ENCODE data around the gene LIMS2. TPM values are rescaled to one million over a fixed set of nuclear protein-coding genes. Genes with fewer than 3 reads are reported as not detected.
A peak's percentile ranks its signal among the peaks of the same experiment; 100 is the strongest.

LIMS2 gene
- total RNA-seq, 6 experiments from 2014 or later, result 6.6 to 37.7 (median 19.5) TPM

- intact Hi-C loops (cut with DNase I), result no loop called here
- H3K4me3 ChIP-seq, result no peak overlapping the region
- peak; percentile 3 to 63 (median 29) for ATAC-seq
- 79% methylated on average over 6 of the region's 16 CpGs for WGBS (ENCODE audit: insufficient coverage, low coverage, low lambda C conversion rate, missing lambda C conversion rate)
- TF ChIP-seq POLR2A (IDR thresholded peaks at IDR 0.05), result no peak
- TF ChIP-seq, protein P1, sequence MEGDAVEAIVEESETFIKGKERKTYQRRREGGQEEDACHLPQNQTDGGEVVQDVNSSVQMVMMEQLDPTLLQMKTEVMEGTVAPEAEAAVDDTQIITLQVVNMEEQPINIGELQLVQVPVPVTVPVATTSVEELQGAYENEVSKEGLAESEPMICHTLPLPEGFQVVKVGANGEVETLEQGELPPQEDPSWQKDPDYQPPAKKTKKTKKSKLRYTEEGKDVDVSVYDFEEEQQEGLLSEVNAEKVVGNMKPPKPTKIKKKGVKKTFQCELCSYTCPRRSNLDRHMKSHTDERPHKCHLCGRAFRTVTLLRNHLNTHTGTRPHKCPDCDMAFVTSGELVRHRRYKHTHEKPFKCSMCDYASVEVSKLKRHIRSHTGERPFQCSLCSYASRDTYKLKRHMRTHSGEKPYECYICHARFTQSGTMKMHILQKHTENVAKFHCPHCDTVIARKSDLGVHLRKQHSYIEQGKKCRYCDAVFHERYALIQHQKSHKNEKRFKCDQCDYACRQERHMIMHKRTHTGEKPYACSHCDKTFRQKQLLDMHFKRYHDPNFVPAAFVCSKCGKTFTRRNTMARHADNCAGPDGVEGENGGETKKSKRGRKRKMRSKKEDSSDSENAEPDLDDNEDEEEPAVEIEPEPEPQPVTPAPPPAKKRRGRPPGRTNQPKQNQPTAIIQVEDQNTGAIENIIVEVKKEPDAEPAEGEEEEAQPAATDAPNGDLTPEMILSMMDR (IDR thresholded peaks at IDR 0.05), result no peak
- peaks cover 0 to 10% (median 0%) of the 10 kb centered on the region in 4 donors for H3K4me1 ChIP-seq
- H3K27me3 ChIP-seq, result no peaks in the 10 kb centered on the region
- DNase-seq, result peak in 2 of 3 donors; percentile 52 to 73
- no peaks in the 10 kb centered on the region for H3K36me3 ChIP-seq
- H3K27ac ChIP-seq, result no peak overlapping the region
- H3K9me3 ChIP-seq, result no peaks in the 10 kb centered on the region
Observed at GRCh38 chr2:127647242-127648190, 27.8 kb downstream of the LIMS2 start.

GRCh38 chr2:127646487-127647241 is 28.7 kb downstream of the LIMS2 start:
- TF ChIP-seq, protein P1 (IDR thresholded peaks at IDR 0.05), result no peak
- H3K4me3 ChIP-seq, result no peak overlapping the region
- 59% methylated on average over 4 of the region's 24 CpGs for WGBS (ENCODE audit: insufficient coverage, low coverage, low lambda C conversion rate, missing lambda C conversion rate)
- H3K27ac ChIP-seq, result no peak overlapping the region
- H3K36me3 ChIP-seq, result no peaks in the 10 kb centered on the region
- no peaks in the 10 kb centered on the region for H3K9me3 ChIP-seq
- intact Hi-C loops (cut with DNase I), result no loop called here
- H3K27me3 ChIP-seq, result no peaks in the 10 kb centered on the region
- DNase-seq (peak in 1 of 3 donors; percentile 46), ATAC-seq (no peak)
- H3K4me1 ChIP-seq, result peaks cover 0 to 10% (median 2%) of the 10 kb centered on the region in 4 donors

- H3K27ac ChIP-seq, result no peak within 1 kb of the TSS
Observed at GRCh38 chr2:127645395-127646291, 29.7 kb downstream of the LIMS2 start, which contains the start of gene GPR17. TSS of gene GPR17 (plus strand) at chr2:127646153. CDS start at chr2:127650736, 4,583 bp downstream.

More at GRCh38 chr2:127645395-127646291, 29.7 kb downstream of the LIMS2 start, which contains the start of gene GPR17:
- Histone ChIP-seq H3K27me3 (no peaks in the 10 kb centered on the region), H3K36me3 (no peaks in the 10 kb centered on the region), H3K9me3 (no peaks in the 10 kb centered on the region), H3K4me3 (no peak within 1 kb of the TSS), H3K4me1 (peaks cover 0 to 18% (median 5%) of the 10 kb centered on the region in 4 donors)
- WGBS (ENCODE audit: insufficient coverage, low coverage, low lambda C conversion rate, missing lambda C conversion rate), result 80% methylated on average over 11 of the region's 37 CpGs
- intact Hi-C loops (cut with DNase I), result no loop called here
- DNase-seq (peak in 1 of 3 donors; percentile 45), ATAC-seq (no peak)
- no peak for TF ChIP-seq POLR2A (IDR thresholded peaks at IDR 0.05)
- TF ChIP-seq, protein P1 (IDR thresholded peaks at IDR 0.05), result no peak

Measured in right lobe of liver (tissue), 6 donors.